RCC 7860 (cell line): ENCODE results near the gene DFFB.

Source experiments
- DNase-seq: peaks from one replicate; pipeline ENCODE4 v3.0.0-alpha.2; 2015; ENCODE audit warnings: low spot score
- FAIRE-seq: peaks from 2 replicates; lab custom pipeline; 2012; peaks lifted over from hg19 to GRCh38; lab: Jason Lieb, UNC

DFFB gene

DNA sequence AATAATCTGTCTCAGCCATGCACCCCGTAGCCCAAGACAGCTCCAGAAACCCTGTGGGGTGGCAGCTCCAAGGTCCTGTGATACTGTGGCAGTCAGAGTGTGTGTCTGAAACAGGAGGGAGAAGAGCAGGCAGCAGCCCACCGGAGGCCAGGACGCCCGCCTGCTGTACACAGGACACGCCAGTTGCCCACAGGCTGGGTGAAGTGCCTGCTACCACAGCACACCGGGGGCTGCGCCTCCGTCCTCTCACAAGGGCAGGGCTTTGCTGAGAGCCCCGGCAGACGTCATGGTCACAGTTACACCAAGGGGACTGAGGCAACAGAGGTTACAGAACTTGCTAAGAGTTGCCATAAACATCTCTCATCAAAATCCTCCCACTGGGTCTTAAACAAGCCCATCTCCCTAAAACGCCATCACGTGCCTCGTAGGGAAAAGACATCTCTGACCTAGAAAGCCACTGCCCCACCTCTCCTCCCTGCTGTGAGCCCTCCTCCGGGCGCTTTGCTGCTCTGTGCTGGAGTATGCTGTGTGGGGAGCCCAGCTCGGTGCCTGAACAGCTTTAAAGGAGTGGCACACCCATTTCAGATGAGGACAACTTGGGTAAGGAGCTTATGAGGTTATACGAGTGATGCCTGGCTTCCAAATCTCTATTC, 37.5 kb downstream of the DFFB start:
- FAIRE-seq: no peak

DNA sequence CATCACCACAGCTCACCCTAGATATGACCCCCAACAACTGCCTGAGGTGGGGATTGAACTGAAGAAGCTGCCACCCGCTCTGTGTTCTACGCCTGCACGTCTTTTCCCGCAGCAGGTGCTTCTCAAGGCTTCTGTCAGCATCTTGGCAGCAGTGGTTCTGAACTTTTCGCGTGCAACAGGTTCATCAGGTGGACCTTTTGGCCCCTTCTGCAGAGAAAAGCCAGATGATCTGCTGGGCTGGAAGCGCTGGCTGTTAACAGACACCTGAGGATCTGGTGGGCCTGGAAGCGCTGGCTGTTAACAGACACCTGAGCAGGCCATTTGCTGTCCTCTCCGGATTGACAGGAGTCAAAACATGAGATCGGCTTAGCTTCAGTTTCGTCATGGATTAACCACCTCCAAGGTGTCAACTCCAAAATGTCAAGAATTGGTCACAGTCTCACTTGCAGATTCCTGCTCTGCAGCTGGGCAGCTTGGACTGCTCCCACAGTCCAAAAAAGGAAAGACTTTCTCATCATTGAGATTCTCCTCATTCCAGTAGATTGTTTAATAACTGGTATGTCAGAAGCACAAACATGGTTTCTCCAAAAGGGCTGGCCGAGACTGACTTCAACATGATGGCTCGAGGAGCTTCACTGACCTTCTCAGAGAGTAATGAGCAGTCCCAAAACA, 38.1 kb downstream of the DFFB start:
- no peak for DNase-seq
- no peak for FAIRE-seq

More for the DNA sequence above, 37.5 kb downstream of the DFFB start:
- DNase-seq: no peak

DNA sequence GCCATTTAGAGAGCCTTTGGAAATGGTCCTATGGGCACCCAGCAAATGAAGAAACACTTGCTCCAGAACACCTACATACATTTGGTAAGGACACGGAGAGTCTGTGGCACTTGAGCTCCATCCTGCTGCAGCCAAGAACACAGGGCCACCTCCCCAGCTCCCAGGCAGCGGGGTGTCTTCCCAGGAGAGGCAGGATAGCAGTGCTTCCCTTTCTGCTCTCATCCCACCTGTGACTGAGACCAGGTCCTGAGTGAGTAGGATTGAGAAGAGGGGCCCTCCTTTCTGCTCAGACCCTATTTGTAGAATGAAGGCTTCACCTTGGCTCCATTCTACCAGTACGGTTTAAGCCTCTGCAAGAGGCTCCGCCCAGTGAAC, 38.7 kb downstream of the DFFB start:
- no peak for FAIRE-seq
- DNase-seq: no peak

DNA sequence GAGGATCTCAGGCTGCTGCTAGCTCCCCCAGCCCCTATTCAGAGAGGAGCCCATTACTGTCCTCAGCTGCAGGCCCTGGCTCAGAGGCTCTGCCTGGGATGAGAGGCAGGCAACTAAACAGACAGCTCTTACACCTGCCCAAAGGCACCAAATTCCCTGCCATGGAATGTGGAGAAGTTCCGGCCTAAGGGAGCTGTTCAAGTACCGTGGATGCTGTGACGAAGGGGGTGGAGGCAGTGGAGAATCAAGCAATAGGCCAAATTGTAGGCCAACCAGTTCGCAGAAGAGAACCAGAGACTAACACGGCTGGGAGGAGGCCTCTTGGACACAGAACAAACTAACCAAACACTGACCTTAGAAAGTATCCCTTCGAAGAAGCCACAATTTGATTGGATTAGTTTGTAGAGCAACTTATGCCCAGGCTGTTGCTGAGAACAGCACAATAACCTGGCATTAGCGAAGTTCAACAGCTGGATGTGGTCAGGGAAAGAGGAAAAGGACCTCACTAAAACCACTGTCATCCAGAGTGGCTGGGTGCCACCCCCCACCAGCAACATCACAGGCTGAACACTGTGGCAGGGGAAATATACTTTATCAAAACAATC, 39.2 kb downstream of the DFFB start:
- no peak for DNase-seq
- FAIRE-seq: no peak

DNA sequence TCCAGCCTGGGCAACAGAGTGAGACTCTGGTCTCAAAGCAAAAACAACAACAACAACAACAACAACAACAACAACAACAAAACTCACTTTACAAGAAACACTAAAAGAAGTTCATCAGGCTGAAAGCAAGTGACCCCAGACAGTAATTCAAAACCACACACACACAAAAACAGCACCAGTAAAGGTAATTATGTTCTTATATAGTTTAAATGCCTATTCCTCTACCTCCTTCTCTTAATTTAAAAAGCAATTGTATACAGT, 41.1 kb downstream of the DFFB start:
- FAIRE-seq: no peak
- no peak for DNase-seq

DNA sequence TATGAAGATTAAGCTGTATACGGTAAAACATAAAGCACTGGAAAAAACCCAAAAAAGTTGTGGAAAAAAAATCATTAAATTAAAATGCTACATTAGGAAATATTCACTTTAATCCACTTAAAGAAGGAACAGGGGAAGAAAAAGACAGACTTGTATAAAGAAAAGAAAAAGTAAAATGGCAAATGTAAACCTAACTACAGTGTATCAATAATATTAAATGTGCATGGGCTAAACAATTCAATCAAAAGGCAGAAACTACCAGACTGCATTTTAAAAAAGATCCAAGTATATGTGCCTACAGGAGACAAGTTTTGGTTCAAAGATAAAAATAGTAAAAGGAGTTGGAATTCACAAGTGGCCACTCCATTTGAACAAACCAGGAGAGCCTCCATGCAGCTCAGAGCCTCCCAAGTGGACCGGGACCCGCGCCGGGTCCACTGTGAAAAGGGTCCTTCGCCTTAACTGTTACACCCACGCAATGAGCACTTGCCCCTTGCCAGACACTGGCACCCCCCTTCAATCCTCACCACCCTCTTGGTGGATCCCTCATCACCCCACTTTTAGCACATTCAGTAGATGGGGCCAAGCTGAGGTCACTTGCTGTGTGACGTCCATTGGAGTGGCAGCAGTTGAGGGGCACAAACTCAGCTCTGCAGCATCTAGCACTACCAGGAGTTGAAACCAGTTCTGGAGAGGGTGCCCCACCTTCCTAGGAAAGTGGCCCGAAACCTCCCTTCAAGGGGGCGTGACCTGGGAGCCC, 41.9 kb downstream of the DFFB start:
- no peak for DNase-seq
- no peak for FAIRE-seq

DNA sequence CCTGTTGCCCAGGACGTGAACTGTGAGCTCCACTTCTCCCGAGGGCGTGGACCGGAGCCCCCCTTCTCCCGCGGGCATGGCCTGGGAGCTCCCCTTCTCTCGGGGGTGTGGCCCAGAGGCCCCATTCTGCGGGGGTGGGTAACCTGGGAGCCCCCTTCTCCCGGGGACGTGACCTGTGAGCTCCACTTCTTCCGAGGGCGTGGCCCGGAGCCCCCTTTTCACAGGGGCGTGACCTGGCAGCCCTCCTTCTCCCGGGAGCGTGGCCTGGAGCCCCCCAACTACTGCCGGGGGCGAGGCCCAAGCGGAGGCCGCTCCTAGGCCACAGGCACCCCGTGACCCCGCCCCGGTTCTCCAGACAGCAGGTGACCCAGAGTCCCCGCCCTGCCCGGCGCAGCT, 42.5 kb downstream of the DFFB start:
- FAIRE-seq (no peak), DNase-seq (no peak)

DNA sequence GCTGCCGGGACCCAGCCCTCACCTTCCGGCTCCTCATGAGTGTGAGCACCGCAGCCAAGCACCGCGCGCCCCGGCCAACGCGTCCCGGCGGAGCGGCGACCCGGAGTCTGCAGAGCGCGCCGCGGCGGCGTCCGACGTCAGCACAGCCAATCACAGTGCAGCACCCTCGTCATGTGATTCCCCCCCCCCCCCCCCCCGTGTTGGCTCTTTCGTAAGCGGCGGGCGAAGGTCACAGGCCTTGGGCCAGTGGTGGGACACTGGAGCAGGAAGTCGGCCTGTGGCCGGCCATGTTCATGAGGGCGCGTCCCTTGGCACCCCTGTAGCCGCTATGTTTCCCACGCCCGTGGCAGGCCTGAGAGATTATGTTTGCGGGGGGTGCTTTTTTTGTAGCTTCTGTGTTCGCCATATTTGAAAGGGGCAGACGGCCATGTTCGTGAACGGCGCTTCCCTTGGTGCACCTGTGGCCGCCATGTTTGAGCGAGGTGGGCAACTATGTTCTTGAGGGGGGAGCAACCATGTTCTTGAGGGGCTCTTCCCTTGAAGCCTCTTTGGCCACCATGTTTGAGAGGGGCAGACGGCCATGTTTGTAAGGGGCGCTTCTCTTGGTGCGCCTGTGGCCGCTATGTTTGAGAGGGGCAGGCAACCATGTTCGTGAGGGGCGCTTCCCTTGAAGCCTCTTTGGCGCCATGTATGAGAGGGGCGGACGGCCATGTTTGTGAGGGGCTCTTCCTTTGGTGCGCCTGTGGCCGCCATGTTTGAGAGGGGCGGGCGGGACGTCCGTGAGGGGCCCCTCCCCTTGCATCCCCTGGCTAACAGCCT, 43.1 kb downstream of the DFFB start, which contains the start of gene C1orf174:
TSS of gene C1orf174 (minus strand) at position 123 of the 819 bp plus-strand sequence. CDS start at position 37, 86 bp downstream.
- FAIRE-seq: peak; percentile 50

DNA sequence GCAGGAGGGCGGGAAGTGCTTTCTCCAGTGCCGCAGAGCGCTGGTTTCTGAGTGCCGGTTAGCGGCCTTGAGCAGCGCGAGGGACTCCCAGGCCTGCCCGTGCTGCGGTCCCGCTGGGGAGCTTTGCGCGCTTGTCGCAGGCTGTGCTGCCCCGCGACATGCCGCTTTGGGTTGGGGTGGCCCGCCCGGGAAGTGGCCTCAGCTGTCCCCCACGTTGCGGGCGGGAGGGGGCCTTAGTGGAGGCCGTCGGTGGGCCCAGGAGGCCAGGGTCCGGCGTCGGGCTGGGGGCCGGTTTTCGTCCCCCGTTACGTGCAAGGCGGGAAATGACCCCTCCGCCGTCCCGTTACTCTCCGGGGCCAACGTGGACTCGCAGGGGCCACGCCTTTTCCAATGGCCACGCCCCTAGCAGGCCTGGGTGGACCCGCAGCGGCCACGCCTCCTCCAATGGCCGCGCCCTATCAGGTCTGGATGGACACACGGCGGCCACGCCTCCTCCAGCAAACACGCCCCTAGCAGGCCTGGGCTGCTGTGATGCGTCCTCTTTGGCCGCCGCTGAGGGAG, 43.8 kb downstream of the DFFB start:
- DNase-seq: peak; percentile 89
- FAIRE-seq: peak; percentile 82

More for the DNA sequence above, 43.1 kb downstream of the DFFB start, which contains the start of gene C1orf174:
- DNase-seq: peak; percentile 89

DNA sequence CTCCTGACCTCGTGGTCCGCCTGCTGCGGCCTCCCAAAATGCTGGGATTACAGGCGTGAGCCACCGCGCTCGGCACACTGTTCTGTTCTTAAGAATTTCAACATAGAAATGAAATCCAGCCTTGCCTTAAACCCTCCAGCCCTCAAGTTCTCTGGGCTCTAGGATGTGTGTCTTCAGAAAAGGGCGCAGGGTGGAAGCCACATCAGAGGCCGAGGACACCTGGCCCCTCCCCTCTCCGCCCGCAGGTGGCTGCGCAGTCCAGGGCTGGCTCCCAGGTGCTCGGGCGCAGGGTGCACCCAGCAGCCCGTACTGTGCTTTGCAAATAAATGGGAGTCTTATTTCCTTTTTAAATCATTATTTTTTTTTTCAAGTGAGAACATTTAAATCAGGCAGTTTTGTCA, 44.8 kb downstream of the DFFB start:
- DNase-seq (no peak), FAIRE-seq (no peak)

DNA sequence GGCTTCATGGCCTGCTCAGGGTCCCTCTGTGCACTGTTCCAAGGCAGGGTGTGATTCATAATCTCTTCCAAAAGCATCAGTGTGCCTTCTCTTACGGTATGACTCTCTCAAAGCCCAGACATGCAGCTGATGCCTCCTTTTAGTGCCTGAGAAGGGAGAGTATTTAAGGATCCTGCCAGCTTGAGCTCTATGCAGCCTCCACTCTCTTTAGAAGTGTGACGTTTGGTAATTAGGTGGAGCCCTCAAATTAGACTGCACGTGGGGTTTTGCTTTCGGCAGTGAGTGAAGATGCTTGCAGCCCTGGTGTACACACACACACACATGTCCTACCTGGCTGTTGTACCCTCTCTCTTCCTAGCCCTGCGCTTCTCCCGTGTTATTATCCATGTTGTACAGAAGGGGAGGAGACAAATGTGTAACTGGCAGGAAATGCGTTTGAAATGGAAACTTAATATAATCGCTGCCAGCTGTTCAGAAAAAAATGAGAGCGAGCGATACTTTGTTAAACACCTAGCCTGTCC, 45.4 kb downstream of the DFFB start:
- FAIRE-seq (no peak), DNase-seq (no peak)

DNA sequence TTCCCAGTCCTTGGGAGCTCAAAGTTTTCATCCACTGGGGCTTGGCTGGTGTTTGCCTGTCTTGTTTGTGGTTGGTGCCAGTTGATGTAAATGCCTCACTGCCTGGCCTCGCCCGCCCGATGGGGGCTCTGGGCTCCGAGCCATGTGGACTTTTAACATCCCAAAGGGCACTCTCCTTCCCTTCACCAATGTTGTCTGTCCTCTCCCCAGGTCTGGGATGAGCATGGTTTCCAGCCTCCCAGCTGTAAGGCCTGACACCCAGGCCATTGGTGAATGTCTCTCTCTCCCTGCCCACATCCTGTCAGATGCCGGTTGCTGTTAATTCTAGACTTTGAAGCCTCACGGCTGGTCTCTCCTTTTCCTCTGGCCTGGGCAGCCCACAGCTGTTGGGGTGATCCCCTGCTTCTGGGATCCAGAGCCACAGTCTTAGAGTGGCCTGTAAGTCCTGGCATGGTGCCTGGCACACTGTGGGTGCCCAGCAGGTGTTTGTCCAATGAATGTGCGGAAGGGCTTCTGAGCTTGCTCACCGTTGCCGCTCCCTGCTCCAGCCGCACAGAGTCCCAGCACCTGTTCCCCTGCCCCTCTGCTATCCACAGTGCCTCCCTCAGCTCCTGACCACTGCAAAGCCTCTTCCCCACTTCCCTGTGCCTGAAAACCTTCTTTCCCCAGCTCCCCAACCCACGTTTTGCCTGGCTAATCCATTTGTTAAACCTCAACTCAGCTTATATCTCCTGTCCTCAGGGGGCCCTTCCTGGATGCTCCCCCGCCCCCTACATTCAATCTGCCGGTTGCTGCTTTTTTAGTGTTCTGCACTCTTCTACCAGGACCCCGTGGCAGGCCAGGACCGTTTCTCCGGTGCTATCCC, 46.1 kb downstream of the DFFB start:
- DNase-seq (no peak), FAIRE-seq (no peak)

DNA sequence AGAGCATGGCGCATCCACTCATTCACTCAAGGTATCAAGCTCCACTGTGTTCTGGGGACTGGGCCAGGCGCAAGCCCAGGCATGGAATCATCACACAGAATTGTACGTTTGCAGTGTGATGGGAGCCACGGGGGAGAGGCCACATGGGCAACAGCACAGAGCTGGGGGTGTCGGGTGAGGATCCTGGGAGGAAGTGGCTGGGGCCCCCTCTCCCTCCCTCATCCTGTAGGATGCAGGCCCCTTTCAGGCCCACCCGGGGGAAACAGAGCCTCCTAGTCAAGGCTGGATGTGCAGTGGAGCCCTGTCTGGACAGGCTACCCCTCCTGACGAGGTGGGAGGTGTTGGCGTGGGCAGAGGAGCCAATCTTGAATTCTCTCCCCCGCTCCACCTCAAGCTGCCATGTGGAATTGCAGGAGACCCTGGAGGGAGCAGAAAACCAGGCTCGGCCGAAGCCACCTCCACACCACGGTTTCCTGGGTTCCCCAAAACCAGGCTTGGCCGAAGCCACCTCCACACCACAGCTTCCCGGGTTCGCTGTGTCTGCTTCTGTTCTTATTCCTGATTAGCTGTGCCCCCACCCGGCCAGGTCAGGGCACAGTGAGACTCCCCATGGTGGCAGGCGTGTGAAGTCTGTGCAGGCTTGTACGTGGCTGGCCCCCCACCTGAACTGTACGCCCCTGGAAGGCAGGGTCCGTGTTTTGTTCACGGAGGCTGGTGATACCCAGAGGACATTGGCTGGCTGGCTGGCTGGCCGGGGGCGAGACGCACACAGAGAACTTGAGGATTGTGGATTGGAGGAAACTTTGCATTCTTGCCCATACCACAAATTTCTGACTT, 46.9 kb downstream of the DFFB start:
- FAIRE-seq: no peak
- DNase-seq: no peak

DNA sequence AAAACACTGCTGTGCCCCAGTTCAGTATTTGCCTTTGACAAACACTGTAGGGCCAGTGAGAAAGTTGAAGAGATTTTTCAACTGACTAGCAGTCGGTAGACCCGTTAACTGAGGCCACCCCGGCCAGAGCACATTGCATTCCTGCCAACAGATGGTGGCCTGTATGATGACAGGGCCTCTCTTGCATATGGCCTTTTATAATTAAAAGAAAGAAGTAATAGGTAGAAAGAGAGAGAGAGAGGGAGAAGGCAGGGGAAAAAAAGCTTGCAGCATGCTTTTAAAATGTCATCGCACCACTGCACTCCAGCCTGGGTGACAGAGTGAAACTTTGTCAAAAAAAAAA, 47.5 kb downstream of the DFFB start:
- no peak for DNase-seq
- FAIRE-seq: no peak

DNA sequence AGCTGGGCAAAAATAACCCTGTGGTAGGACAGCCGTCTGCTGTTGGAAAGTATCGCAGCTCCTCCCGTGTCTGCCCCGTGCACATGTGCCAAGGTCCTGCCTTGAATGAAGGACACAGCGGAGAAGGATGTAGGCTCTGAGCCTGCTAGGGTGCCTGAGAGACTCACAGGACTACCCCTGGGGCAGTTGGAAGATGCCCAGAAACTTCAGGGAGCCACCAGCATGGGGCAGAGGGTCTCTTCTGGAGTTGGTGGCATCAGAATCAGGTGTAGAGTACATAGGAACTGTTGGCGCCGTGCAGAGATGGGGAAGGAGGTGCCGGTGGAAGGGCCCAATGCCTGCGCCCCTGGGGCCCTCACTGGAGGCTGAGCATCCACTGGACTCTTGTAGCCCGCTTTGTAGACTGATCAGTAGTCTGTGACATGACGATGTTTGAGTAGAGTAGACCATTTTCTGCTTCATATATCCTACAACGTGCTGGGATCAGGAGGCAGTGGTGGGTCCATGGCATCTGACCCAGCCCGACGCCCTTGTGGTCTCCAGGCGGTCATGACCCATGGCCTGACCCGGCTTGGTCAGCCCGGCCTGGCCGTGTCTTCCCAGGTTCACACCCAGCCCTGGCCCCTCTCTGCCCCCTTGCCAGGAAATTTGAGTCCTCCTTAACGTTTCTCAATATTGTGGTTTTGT, 48.1 kb downstream of the DFFB start:
- no peak for FAIRE-seq
- no peak for DNase-seq

DNA sequence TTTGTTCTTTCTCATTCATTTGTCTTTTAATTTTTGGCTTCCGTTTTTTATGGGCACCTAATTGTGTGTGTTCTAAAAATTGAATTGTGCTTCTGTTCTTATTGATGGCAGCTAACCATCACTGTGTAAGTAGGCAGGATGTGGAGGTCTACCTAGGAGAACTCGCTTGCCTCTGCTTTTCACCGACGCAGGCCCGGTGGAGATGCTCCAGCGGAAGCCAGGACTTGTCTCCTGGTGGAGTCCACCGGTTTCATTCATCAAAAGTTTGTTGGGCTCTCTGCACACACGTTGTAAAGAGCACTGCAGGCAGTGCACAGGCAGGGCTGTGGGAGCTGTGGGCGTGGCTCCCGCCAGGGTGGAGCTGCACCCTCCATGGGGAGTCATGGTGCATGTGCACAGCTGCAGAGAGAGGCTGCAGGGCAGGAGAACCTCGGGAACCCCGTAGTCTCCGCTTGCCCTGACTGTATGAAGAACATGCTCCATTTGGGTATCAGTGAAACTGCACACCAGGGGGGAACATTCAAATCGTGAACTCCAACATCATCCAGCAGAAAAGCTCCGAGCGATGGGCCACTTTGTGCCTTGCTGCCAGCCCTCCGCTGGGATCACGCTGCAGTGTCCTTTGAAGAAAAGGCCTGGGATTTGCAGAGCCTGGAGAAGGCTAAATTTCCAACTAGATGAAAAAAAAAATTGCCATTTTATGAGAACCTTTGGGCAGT, 48.8 kb downstream of the DFFB start:
- DNase-seq (no peak), FAIRE-seq (no peak)

DNA sequence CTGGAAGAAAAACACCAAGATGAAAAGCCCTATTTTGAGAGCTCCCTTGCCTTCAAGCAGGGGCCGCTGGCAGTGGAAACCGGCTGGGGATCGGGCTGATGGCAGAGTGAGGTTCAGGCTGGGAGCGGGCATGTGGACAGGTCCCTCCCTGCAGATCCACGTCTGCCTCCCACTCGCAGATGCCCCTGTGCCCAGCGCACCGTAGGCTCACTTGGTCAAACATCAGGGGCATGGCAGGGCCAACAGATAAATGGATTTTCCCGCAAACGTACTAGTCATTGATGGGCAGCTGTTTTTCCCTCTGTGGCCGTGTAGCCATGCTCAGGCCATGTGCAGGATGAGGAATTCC, 49.4 kb downstream of the DFFB start:
- DNase-seq (no peak), FAIRE-seq (no peak)
